Kidney epithelial cell (primary cell): Measurements from ENCODE around the gene CD48. TPM values are rescaled to one million over a fixed set of nuclear protein-coding genes. Genes with fewer than 3 reads are reported as not detected.
"Not testable (repeated sequence)": the region's sequence is repeated elsewhere in the genome, so short reads cannot be mapped to it uniquely, and the experiment has no call there.

Experiments
- DNase-seq: peaks from one replicate; pipeline ENCODE4 v3.0.0-alpha.2; 2010; ENCODE audit warnings: low read depth
- H3K27me3 ChIP-seq: 2 replicates; pipeline ENCODE4 v1.6.0; 2011; ENCODE audit warnings: low read length; ENCODE audit not compliant: control insufficient read depth, insufficient read depth
- H3K36me3 ChIP-seq: 2 replicates; pipeline ENCODE4 v1.5.1; 2011; ENCODE audit warnings: low read length; ENCODE audit not compliant: control insufficient read depth, insufficient read depth
- H3K4me3 ChIP-seq: 2 replicates; pipeline ENCODE4 v1.5.1; 2011; ENCODE audit warnings: low read depth, mild to moderate bottlenecking, control low read depth, low read length
- CTCF ChIP-seq: IDR thresholded peaks from 2 replicates; pipeline ENCODE4 v1.5.1; 2011; ENCODE audit warnings: mild to moderate bottlenecking, moderate library complexity, low read length, control low read depth, inconsistent platforms; ENCODE audit not compliant: insufficient read depth, poor library complexity, severe bottlenecking
- total RNA-seq: library from RNA; depleted of rRNA; stranded (reverse); fragments of >200 nt; gene quantifications from 2 replicates; pipeline ENCODE4 v1.2.3, GENCODE V29; 2015

CD48 gene
- total RNA-seq, 1 donor from 2014 or later: not detected

- DNase-seq: no peak
- no peak for TF ChIP-seq CTCF
- Histone ChIP-seq H3K36me3 (no peaks in the 10 kb centered on the region), H3K4me3 (no peak overlapping the region), H3K27me3 (no peaks in the 10 kb centered on the region)
Observed at GRCh38 chr1:160705742-160706141, 5.9 kb downstream of the CD48 start.

- not testable (repeated sequence) for H3K36me3 ChIP-seq, H3K4me3 ChIP-seq, H3K27me3 ChIP-seq, DNase-seq
Observed at GRCh38 chr1:160705212-160705621, 6.4 kb downstream of the CD48 start.

GRCh38 chr1:160704250-160704649 lies 7.4 kb downstream of the CD48 start:
- DNase-seq: no peak
- no peaks in the 10 kb centered on the region for H3K36me3 ChIP-seq
- no peak overlapping the region for H3K4me3 ChIP-seq
- H3K27me3 ChIP-seq: no peaks in the 10 kb centered on the region
- no peak for TF ChIP-seq CTCF

DNA sequence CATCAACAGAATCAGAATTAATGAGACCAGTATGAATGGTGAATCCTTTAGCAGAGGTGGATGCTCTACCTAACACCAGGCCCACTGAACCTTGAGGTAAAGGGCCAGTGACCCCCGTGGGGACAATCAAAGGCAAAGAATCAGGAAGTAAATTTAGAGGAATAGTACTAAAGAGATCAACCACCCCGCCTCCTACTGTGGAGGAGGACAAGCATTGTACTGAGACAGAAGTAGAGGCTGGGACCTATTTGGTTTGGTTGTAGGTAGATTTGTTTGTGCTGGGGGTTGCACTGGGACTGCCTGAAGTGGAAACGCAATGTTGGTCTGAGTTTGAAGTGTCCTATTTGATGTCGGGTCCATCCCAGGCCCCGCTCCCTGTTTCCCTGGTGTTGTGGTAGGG lies 9.5 kb downstream of the CD48 start:
- DNase-seq: no peak
- TF ChIP-seq CTCF: no peak
- Histone ChIP-seq H3K4me3 (no peak overlapping the region), H3K36me3 (no peaks in the 10 kb centered on the region), H3K27me3 (no peaks in the 10 kb centered on the region)

- H3K4me3 ChIP-seq, H3K27me3 ChIP-seq, H3K36me3 ChIP-seq, DNase-seq: not testable (repeated sequence)
Observed at GRCh38 chr1:160692390-160692789, 19.2 kb downstream of the CD48 start.

- DNase-seq: no peak
- TF ChIP-seq CTCF: no peak
- Histone ChIP-seq H3K36me3 (no peaks in the 10 kb centered on the region), H3K27me3 (no peaks in the 10 kb centered on the region), H3K4me3 (no peak overlapping the region)
Observed at GRCh38 chr1:160685266-160685665, 26.4 kb downstream of the CD48 start.

- Histone ChIP-seq H3K27me3 (peaks cover 2% of the 10 kb centered on the region), H3K36me3 (no peaks in the 10 kb centered on the region), H3K4me3 (no peak overlapping the region)
- no peak for DNase-seq
- TF ChIP-seq CTCF: no peak
Observed at GRCh38 chr1:160682983-160683865, 28.4 kb downstream of the CD48 start.
